ENCODE data around the gene RIOK1. TPM values are rescaled to one million over a fixed set of nuclear protein-coding genes. Genes with fewer than 3 reads are reported as not detected.

Gene RIOK1
- total RNA-seq, 1 experiment from 2014 or later = 56.5 TPM

DNA sequence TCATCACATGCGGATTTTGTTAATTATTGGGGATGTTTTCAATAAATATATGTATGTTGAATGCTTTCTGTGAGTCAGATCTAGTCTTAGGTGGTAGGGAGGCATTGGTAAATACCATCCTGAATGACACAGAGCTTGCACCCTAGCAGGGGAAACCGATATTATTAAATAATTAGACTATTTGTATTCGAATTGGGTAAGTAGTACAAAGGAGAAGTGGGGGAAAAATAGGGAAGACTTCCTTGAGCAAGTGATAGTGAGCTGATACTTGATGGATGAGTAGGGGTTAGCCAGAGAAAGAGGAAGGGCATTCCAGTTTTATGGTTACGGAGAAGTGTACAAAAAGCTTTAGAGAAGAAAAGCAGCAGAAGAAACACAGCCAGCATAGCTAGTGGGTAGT is 1.5 kb downstream of the RIOK1 start:
- peaks cover 19% of the 10 kb centered on the region for H3K4me1 ChIP-seq (ENCODE audit: insufficient read depth, low read length, poor library complexity, severe bottlenecking)
- no peak overlapping the region for H3K27ac ChIP-seq (ENCODE audit: low read depth, low read length, poor library complexity, severe bottlenecking)
- intact Hi-C loops (cut with micrococcal nuclease; ENCODE audit: unreplicated experiment) = loop anchor here (2.0 to 5.0 kb wide), 2 partner anchors 78 to 201 kb away; partner anchors contain the start of genes SNRNP48 and SSR1
- no peaks in the 10 kb centered on the region for H3K9me3 ChIP-seq (ENCODE audit: low read depth, low read length, poor library complexity, severe bottlenecking)
- H3K4me3 ChIP-seq (ENCODE audit: low read depth, low read length, poor library complexity, severe bottlenecking) = peak overlapping the region; percentile 72
- H3K36me3 ChIP-seq (ENCODE audit: insufficient read depth, low read length, poor library complexity, severe bottlenecking) = peaks cover 31% of the 10 kb centered on the region
- ChIA-PET POLR2A (ENCODE audit: low non-redundant PET) (no interaction called here), CTCF (no interaction called here)
- no peaks in the 10 kb centered on the region for H3K27me3 ChIP-seq (replicated peaks; ENCODE audit: insufficient read depth, low read depth, low read length, poor library complexity)
- BruUV-seq (replicated peaks) = no TSS peak
- TF ChIP-seq EZH2 (IDR thresholded peaks at IDR 0.05; ENCODE audit: borderline replicate concordance, low read depth, low read length, poor library complexity, severe bottlenecking) (no peak), CTCF (conservative IDR thresholded peaks at IDR 0.05; ENCODE audit: low read depth, low read length) (no peak)
- no peak for DNase-seq (ENCODE audit: low spot score)

- H3K4me3 ChIP-seq (ENCODE audit: low read depth, low read length, poor library complexity, severe bottlenecking) = no peak overlapping the region
- BruUV-seq (replicated peaks) = no TSS peak
- H3K36me3 ChIP-seq (ENCODE audit: insufficient read depth, low read length, poor library complexity, severe bottlenecking) = peaks cover 43% of the 10 kb centered on the region
- ChIA-PET CTCF (no interaction called here), POLR2A (ENCODE audit: low non-redundant PET) (interaction anchor here (0.7 kb wide), 2 partner anchors 18 to 76 kb away, joined by 3 read pairs; no protein-coding TSS in a partner anchor)
- no peaks in the 10 kb centered on the region for H3K27me3 ChIP-seq (replicated peaks; ENCODE audit: insufficient read depth, low read depth, low read length, poor library complexity)
- H3K4me1 ChIP-seq (ENCODE audit: insufficient read depth, low read length, poor library complexity, severe bottlenecking) = peaks cover 19% of the 10 kb centered on the region
- no peak overlapping the region for H3K27ac ChIP-seq (ENCODE audit: low read depth, low read length, poor library complexity, severe bottlenecking)
- no peak for DNase-seq (ENCODE audit: low spot score)
- TF ChIP-seq EZH2 (IDR thresholded peaks at IDR 0.05; ENCODE audit: borderline replicate concordance, low read depth, low read length, poor library complexity, severe bottlenecking) = no peak
- no peak for TF ChIP-seq CTCF (conservative IDR thresholded peaks at IDR 0.05; ENCODE audit: low read depth, low read length)
- H3K9me3 ChIP-seq (ENCODE audit: low read depth, low read length, poor library complexity, severe bottlenecking) = no peaks in the 10 kb centered on the region
- intact Hi-C loops (cut with micrococcal nuclease; ENCODE audit: unreplicated experiment) = loop anchor here (5.0 kb wide), 1 partner anchor 200 kb away; the partner anchor contains the start of gene SNRNP48
Measured at GRCh38 chr6:7392402-7392801, 2.8 kb downstream of the RIOK1 start.

DNA sequence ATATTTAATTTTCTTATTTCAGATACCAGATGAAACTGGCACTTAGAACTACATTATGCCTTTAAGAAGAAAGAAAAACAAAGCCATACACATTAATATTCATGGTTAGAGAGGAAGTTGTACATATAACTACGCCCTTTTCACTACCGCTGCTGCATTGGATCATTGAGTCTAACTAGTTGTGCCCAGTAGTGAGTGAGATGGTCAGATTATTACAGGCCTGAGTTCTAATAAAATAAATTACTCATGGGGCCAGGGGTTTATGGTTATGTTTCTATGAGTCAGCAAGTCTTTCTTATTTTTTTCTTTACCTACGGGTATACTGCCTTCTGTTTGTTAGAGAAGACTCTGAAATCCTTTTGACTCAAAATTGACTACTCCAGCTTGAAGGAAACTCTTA is 11.5 kb downstream of the RIOK1 start:
- BruUV-seq (replicated peaks) = no TSS peak
- intact Hi-C loops (cut with micrococcal nuclease; ENCODE audit: unreplicated experiment) = no loop called here
- no peak overlapping the region for H3K4me3 ChIP-seq (ENCODE audit: low read depth, low read length, poor library complexity, severe bottlenecking)
- no peak overlapping the region for H3K27ac ChIP-seq (ENCODE audit: low read depth, low read length, poor library complexity, severe bottlenecking)
- DNase-seq (ENCODE audit: low spot score) = peak; percentile 10
- POLR2A ChIA-PET (ENCODE audit: low non-redundant PET) = no interaction called here
- H3K36me3 ChIP-seq (ENCODE audit: insufficient read depth, low read length, poor library complexity, severe bottlenecking) = peaks cover 88% of the 10 kb centered on the region
- no peak for TF ChIP-seq CTCF (conservative IDR thresholded peaks at IDR 0.05; ENCODE audit: low read depth, low read length)
- CTCF ChIA-PET = no interaction called here
- H3K4me1 ChIP-seq (ENCODE audit: insufficient read depth, low read length, poor library complexity, severe bottlenecking) = peaks cover 8% of the 10 kb centered on the region
- H3K9me3 ChIP-seq (ENCODE audit: low read depth, low read length, poor library complexity, severe bottlenecking) = no peaks in the 10 kb centered on the region
- H3K27me3 ChIP-seq (replicated peaks; ENCODE audit: insufficient read depth, low read depth, low read length, poor library complexity) = no peaks in the 10 kb centered on the region
